Measurements from ENCODE around the gene NOL8. TPM values are rescaled to one million over a fixed set of nuclear protein-coding genes. Genes with fewer than 3 reads are reported as not detected.
A peak's percentile ranks its signal among the peaks of the same experiment; 100 is the strongest.

The NOL8 gene
- total and polyA plus RNA-seq, 2 experiments from 2014 or later = 26.0 to 42.7 TPM

GRCh38 chr9:92293075-92293354, 32.1 kb downstream of the NOL8 start:
- DNase-seq (ENCODE audit: low spot score) = no peak
- H3K27me3 ChIP-seq (ENCODE audit: insufficient read depth) = no peaks in the 10 kb centered on the region
- 0 out of 2 replicates have a peak, but pooled peaks cover 3% of the 10 kb centered on the region for H3F3A ChIP-seq (replicated peaks; ENCODE audit: low read depth)
- peak overlapping the region; percentile 92 for H3K4me3 ChIP-seq
- peaks cover 27% of the 10 kb centered on the region for H3K36me3 ChIP-seq (ENCODE audit: insufficient read depth)
- no peak for ATAC-seq
- H3K9me2 ChIP-seq (ENCODE audit: insufficient read depth) = no peaks in the 10 kb centered on the region
- peaks cover 5% of the 10 kb centered on the region; the same call in 1 of the 2 replicates for H4K20me1 ChIP-seq (replicated peaks; ENCODE audit: insufficient read depth)
- Mint-ChIP-seq H3K27me3 (ENCODE audit: insufficient read depth, low read depth, poor library complexity) (peaks cover 10% of the 10 kb centered on the region), H3K9me3 (peaks cover 2% of the 10 kb centered on the region; the same call in 2 of the 3 replicates), H3K4me3 (peak overlapping the region; percentile 96), H3K4me1 (peaks cover 17% of the 10 kb centered on the region), H3K36me3 (ENCODE audit: low read depth) (peaks cover 64% of the 10 kb centered on the region), H3K27ac (peak overlapping the region; percentile 99)
- H2AFZ ChIP-seq = peak overlapping the region; percentile 77; the same call in 1 of the 2 replicates
- TF ChIP-seq POLR2AphosphoS5 (IDR thresholded peaks at IDR 0.05; ENCODE audit: low read depth) = no peak
- H3K79me2 ChIP-seq (replicated peaks; ENCODE audit: insufficient read depth) = peaks cover 58% of the 10 kb centered on the region
- peak overlapping the region; percentile 84 for H3K27ac ChIP-seq (ENCODE audit: low read depth)
- H3K4me2 ChIP-seq = peak overlapping the region; percentile 82
- H3K4me1 ChIP-seq (ENCODE audit: insufficient read depth) = peaks cover 13% of the 10 kb centered on the region; the same call in 1 of the 2 replicates

DNA sequence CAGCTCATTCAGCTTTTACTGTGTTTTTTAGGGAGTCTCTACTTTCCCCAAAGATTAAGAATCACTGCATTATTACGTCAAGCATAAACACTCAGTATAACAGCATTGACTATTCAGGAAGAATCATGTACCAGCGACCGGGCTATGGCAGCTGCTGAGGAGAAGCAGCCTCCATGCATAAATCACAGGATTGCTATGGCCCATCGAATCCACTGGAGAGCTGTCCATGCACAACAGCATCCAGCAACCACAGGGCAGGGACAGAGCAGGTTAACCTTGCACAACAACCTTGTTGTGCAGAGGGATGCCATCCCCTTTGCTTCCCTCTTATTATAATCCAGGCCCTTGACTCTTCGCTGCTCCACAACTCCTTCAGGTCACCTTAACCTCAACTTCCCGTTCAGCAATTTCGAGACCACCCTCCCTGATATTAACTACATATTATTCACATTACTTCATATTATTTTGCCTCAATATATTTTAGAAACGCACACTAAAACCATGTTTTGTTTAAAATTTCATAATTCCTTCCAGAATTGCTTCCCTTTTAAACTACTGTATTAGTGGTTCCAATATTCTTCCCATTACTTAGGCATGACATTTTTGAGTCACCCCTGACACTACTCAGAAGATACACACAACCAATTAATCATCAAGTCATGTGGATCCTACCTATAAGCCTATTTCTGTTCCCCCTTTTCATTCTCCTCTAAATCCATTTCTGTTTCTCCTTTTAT, 32.6 kb downstream of the NOL8 start:
- H3K27ac Mint-ChIP-seq = peak overlapping the region; percentile 99
- Histone ChIP-seq H2AFZ (no peak overlapping the region), H3K36me3 (ENCODE audit: insufficient read depth) (peaks cover 27% of the 10 kb centered on the region), H3F3A (replicated peaks; ENCODE audit: low read depth) (0 out of 2 replicates have a peak, but pooled peaks cover 3% of the 10 kb centered on the region), H3K27ac (ENCODE audit: low read depth) (peak overlapping the region; percentile 84), H3K79me2 (replicated peaks; ENCODE audit: insufficient read depth) (peaks cover 63% of the 10 kb centered on the region), H3K27me3 (ENCODE audit: insufficient read depth) (no peaks in the 10 kb centered on the region), H3K9me2 (ENCODE audit: insufficient read depth) (no peaks in the 10 kb centered on the region), H3K4me1 (ENCODE audit: insufficient read depth) (peaks cover 13% of the 10 kb centered on the region; the same call in 1 of the 2 replicates), H4K20me1 (replicated peaks; ENCODE audit: insufficient read depth) (peaks cover 5% of the 10 kb centered on the region; the same call in 1 of the 2 replicates), H3K4me3 (peak overlapping the region; percentile 92), H3K4me2 (peak overlapping the region; percentile 82)
- peaks cover 2% of the 10 kb centered on the region; the same call in 2 of the 3 replicates for H3K9me3 Mint-ChIP-seq
- TF ChIP-seq REST (IDR thresholded peaks at IDR 0.05; ENCODE audit: unreplicated experiment) (no peak), POLR2AphosphoS5 (IDR thresholded peaks at IDR 0.05; ENCODE audit: low read depth) (0 out of 2 replicates have a peak, but pooled peaks have one; percentile 2)
- peaks cover 17% of the 10 kb centered on the region for H3K4me1 Mint-ChIP-seq
- peaks cover 10% of the 10 kb centered on the region for H3K27me3 Mint-ChIP-seq (ENCODE audit: insufficient read depth, low read depth, poor library complexity)
- peak overlapping the region; percentile 96 for H3K4me3 Mint-ChIP-seq
- peaks cover 64% of the 10 kb centered on the region for H3K36me3 Mint-ChIP-seq (ENCODE audit: low read depth)
- ATAC-seq = no peak
- DNase-seq (ENCODE audit: low spot score) = no peak

- H2AFZ ChIP-seq = no peak overlapping the region
- TF ChIP-seq ZNF114 (CRISPR knock-in tag; IDR thresholded peaks at IDR 0.05) (no peak), CREB1 (CRISPR knock-in tag; IDR thresholded peaks at IDR 0.05; ENCODE audit: low read depth) (no peak), EZH2 (IDR thresholded peaks at IDR 0.05; ENCODE audit: low read depth, unreplicated experiment) (no peak), POLR2AphosphoS5 (IDR thresholded peaks at IDR 0.05; ENCODE audit: low read depth) (no peak), NANOG (IDR thresholded peaks at IDR 0.05; ENCODE audit: borderline replicate concordance) (no peak)
- TF ChIP-seq, protein P1, sequence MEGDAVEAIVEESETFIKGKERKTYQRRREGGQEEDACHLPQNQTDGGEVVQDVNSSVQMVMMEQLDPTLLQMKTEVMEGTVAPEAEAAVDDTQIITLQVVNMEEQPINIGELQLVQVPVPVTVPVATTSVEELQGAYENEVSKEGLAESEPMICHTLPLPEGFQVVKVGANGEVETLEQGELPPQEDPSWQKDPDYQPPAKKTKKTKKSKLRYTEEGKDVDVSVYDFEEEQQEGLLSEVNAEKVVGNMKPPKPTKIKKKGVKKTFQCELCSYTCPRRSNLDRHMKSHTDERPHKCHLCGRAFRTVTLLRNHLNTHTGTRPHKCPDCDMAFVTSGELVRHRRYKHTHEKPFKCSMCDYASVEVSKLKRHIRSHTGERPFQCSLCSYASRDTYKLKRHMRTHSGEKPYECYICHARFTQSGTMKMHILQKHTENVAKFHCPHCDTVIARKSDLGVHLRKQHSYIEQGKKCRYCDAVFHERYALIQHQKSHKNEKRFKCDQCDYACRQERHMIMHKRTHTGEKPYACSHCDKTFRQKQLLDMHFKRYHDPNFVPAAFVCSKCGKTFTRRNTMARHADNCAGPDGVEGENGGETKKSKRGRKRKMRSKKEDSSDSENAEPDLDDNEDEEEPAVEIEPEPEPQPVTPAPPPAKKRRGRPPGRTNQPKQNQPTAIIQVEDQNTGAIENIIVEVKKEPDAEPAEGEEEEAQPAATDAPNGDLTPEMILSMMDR (conservative IDR thresholded peaks at IDR 0.05; ENCODE audit: low read depth in 2 of 2) = no peak
Measured at GRCh38 chr9:92291577-92291976, 33.6 kb downstream of the NOL8 start.

More at GRCh38 chr9:92291577-92291976, 33.6 kb downstream of the NOL8 start:
- Mint-ChIP-seq H3K4me3 (peak overlapping the region; percentile 96; the same call in 2 of the 3 replicates), H3K9me3 (peaks cover 2% of the 10 kb centered on the region; the same call in 2 of the 3 replicates), H3K27me3 (ENCODE audit: insufficient read depth, low read depth, poor library complexity) (peaks cover 10% of the 10 kb centered on the region), H3K27ac (no peak overlapping the region), H3K4me1 (peaks cover 17% of the 10 kb centered on the region), H3K36me3 (ENCODE audit: low read depth) (peaks cover 64% of the 10 kb centered on the region)
- Histone ChIP-seq H3K4me2 (peak overlapping the region; percentile 82), H3K9me2 (ENCODE audit: insufficient read depth) (no peaks in the 10 kb centered on the region), H3K27me3 (ENCODE audit: insufficient read depth) (no peaks in the 10 kb centered on the region), H3K79me2 (replicated peaks; ENCODE audit: insufficient read depth) (peaks cover 72% of the 10 kb centered on the region), H3K27ac (ENCODE audit: low read depth) (no peak overlapping the region), H3F3A (replicated peaks; ENCODE audit: low read depth) (0 out of 2 replicates have a peak, but pooled peaks cover 3% of the 10 kb centered on the region), H3K4me3 (peak overlapping the region; percentile 92), H3K4me1 (ENCODE audit: insufficient read depth) (peaks cover 13% of the 10 kb centered on the region; the same call in 1 of the 2 replicates), H4K20me1 (replicated peaks; ENCODE audit: insufficient read depth) (peaks cover 9% of the 10 kb centered on the region; the same call in 1 of the 2 replicates), H3K36me3 (ENCODE audit: insufficient read depth) (peaks cover 29% of the 10 kb centered on the region)
- no peak for DNase-seq (ENCODE audit: low spot score)
- no peak for ATAC-seq

Data from GM23338 (cell line).